SH-SY5Y (cell line): Measurements from ENCODE around the gene UXS1.

Experiments used
- GATA2 ChIP-seq: IDR thresholded peaks from 2 replicates; pipeline ENCODE4 v1.6.1; 2011; ENCODE audit warnings: mild to moderate bottlenecking, low read depth, low read length
- GATA3 ChIP-seq: IDR thresholded peaks from 2 replicates; pipeline ENCODE4 v1.6.1; 2011; ENCODE audit warnings: low read depth, mild to moderate bottlenecking, low read length, moderate library complexity

DNA sequence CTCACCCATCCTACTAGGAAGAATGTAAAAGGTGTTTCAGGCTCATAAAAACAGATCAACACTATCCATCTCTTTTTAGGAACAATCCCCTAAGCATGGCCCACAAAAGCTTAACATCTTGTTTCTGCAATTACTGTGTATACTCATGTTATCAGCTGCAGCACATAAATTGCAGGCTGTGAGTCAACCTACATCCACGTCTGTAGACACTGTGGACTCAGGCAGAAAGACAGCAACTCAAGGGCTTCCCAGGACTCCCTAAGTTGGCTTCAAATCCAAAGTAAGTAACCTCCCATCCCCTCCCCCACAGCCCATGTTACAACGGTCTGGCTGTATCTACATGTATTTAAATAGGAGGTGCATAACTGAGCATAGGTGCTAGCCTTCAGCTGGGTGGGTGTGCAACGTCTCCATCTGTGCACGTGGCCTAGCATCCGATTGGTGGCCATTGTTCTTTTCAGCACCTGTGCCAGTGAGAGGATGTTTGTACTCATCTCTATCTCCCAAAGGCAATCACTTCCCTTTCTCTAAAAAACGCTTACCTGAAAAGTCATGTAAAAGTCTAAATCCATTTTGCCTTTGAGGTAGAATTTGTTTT lies 30.1 kb downstream of the UXS1 start:
- TF ChIP-seq GATA2 (no peak), GATA3 (no peak)
